ENCODE results near the gene PKN2. TPM values are rescaled to one million over a fixed set of nuclear protein-coding genes. Genes with fewer than 3 reads are reported as not detected.
A peak's percentile ranks its signal among the peaks of the same experiment; 100 is the strongest.

The PKN2 gene
- 10 to 100 TPM; 33.1 to 50.6 (median 35.9) TPM for total RNA-seq
- 37.6 TPM for total RNA-seq (2013)
- 32.2 to 91.4 (median 65.3) reads per million in 29 experiments for total RNA-seq

- Mint-ChIP-seq H3K4me1 (peaks cover 36 to 44% (median 43%) of the 10 kb centered on the region in 3 donors), H3K4me3 (peak within 1 kb of the TSS; percentile 94 to 100 (median 97)), H3K27me3 (no peaks in the 10 kb centered on the region), H3K9me3 (no peaks in the 10 kb centered on the region), H3K36me3 (peaks cover 3% of the 10 kb centered on the region), H3K27ac (peak within 1 kb of the TSS; percentile 99)
- Histone ChIP-seq H3K9me3 (no peaks in the 10 kb centered on the region), H3K36me3 (ENCODE audit: control insufficient read depth in 2 of 2, extremely low read depth in 1 of 2, insufficient read depth in 1 of 2, low read length in 1 of 2) (no peaks in the 10 kb centered on the region), H3K27me3 (replicated peaks in 1 of 2; ENCODE audit: control insufficient read depth in 2 of 2, extremely low read depth in 1 of 2, insufficient read depth in 2 of 2, low read length in 1 of 2) (no peaks in the 10 kb centered on the region), H3K4me1 (ENCODE audit: control insufficient read depth in 1 of 2, extremely low read depth in 1 of 2, insufficient read depth in 2 of 2, low read length in 2 of 2) (peaks cover 11 to 23% of the 10 kb centered on the region in 2 experiments), H3K27ac (ENCODE audit: low read length) (peak within 1 kb of the TSS; percentile 87), H3K4me3 (ENCODE audit: control insufficient read depth in 1 of 2, extremely low read depth in 1 of 2, low read length in 1 of 2) (peak within 1 kb of the TSS; percentile 82 to 90)
- DNase-seq (peak; percentile 91 to 100 (median 97)), ATAC-seq (replicated peaks in 1 of 4) (peak; percentile 93 to 96 (median 96))
- POLR2A ChIA-PET = interaction anchor here (0.6 to 3.2 kb wide), 10 partner anchors 14 to 1980 kb away, joined by 3 to 10 read pairs (median 4); partner anchors contain the start of genes GTF2B (in 1 of the 2), HS2ST1 (in 1 of the 2) and SELENOF (in 1 of the 2)
- under 1% methylated on average over 60 of the region's 66 CpGs for WGBS (ENCODE audit: insufficient coverage)
- CTCF ChIA-PET = interaction anchor here (0.6 to 1.9 kb wide), 17 partner anchors 9 to 1159 kb away, joined by 3 to 32 read pairs (median 4); no protein-coding TSS in a partner anchor
Observed at GRCh38 chr1:88683541-88684481, at the start of gene PKN2. Gene PKN2 (plus strand): TSS chr1:88684273. CDS start chr1:88684581, 308 bp downstream.

- H3K4me3 Mint-ChIP-seq = no peak overlapping the region
Observed at GRCh38 chr1:88634538-88634937, 49.5 kb upstream of the PKN2 start.

GRCh38 chr1:88640060-88640459 lies 44.0 kb upstream of the PKN2 start:
- H3K4me1 ChIP-seq (ENCODE audit: control insufficient read depth in 1 of 2, extremely low read depth in 1 of 2, insufficient read depth in 2 of 2, low read length in 2 of 2) = no peaks in the 10 kb centered on the region
- WGBS (ENCODE audit: insufficient coverage) = no CpG with 5 or more reads among the region's 1 CpG
- CTCF ChIA-PET = no interaction called here
- no peaks in the 10 kb centered on the region for H3K36me3 ChIP-seq (ENCODE audit: control insufficient read depth in 2 of 2, extremely low read depth in 1 of 2, insufficient read depth in 1 of 2, low read length in 1 of 2)
- H3K36me3 Mint-ChIP-seq = no peaks in the 10 kb centered on the region
- DNase-seq (no peak), ATAC-seq (replicated peaks in 1 of 4) (no peak)
- POLR2A ChIA-PET = no interaction called here
- no peaks in the 10 kb centered on the region for H3K9me3 ChIP-seq
- H3K9me3 Mint-ChIP-seq = peaks cover 7 to 12% (median 9%) of the 10 kb centered on the region in 3 donors
- H3K27me3 ChIP-seq (replicated peaks in 1 of 2; ENCODE audit: control insufficient read depth in 2 of 2, extremely low read depth in 1 of 2, insufficient read depth in 2 of 2, low read length in 1 of 2) = peaks cover 0 to 7% of the 10 kb centered on the region in 2 experiments
- no peak overlapping the region for H3K4me3 Mint-ChIP-seq
- peaks cover 11 to 22% of the 10 kb centered on the region in 2 donors for H3K27me3 Mint-ChIP-seq
- no peak overlapping the region for H3K4me3 ChIP-seq (ENCODE audit: control insufficient read depth in 1 of 2, extremely low read depth in 1 of 2, low read length in 1 of 2)
- H3K27ac ChIP-seq (ENCODE audit: low read length) = no peak overlapping the region
- H3K27ac Mint-ChIP-seq = no peak overlapping the region
- no peaks in the 10 kb centered on the region for H3K4me1 Mint-ChIP-seq

More at GRCh38 chr1:88634538-88634937, 49.5 kb upstream of the PKN2 start:
- ATAC-seq (replicated peaks in 1 of 4) (no peak), DNase-seq (no peak)
- Mint-ChIP-seq H3K27ac (no peak overlapping the region), H3K9me3 (peaks cover 19 to 27% (median 23%) of the 10 kb centered on the region in 3 donors), H3K27me3 (peaks cover 8 to 18% of the 10 kb centered on the region in 2 donors), H3K4me1 (no peaks in the 10 kb centered on the region), H3K36me3 (peaks cover 10% of the 10 kb centered on the region)
- Histone ChIP-seq H3K9me3 (no peaks in the 10 kb centered on the region), H3K27ac (ENCODE audit: low read length) (no peak overlapping the region), H3K36me3 (ENCODE audit: control insufficient read depth in 2 of 2, extremely low read depth in 1 of 2, insufficient read depth in 1 of 2, low read length in 1 of 2) (no peaks in the 10 kb centered on the region), H3K4me3 (ENCODE audit: control insufficient read depth in 1 of 2, extremely low read depth in 1 of 2, low read length in 1 of 2) (no peak overlapping the region), H3K27me3 (replicated peaks in 1 of 2; ENCODE audit: control insufficient read depth in 2 of 2, extremely low read depth in 1 of 2, insufficient read depth in 2 of 2, low read length in 1 of 2) (peaks cover 0 to 3% of the 10 kb centered on the region in 2 experiments), H3K4me1 (ENCODE audit: control insufficient read depth in 1 of 2, extremely low read depth in 1 of 2, insufficient read depth in 2 of 2, low read length in 2 of 2) (no peaks in the 10 kb centered on the region)
- ChIA-PET POLR2A (no interaction called here), CTCF (no interaction called here)
- WGBS (ENCODE audit: insufficient coverage) = no CpG with 5 or more reads among the region's 1 CpG

GRCh38 chr1:88645886-88646285 lies 38.2 kb upstream of the PKN2 start:
- no peak overlapping the region for H3K27ac Mint-ChIP-seq
- CTCF ChIA-PET = interaction anchor here in 1 of 2 donors (1.3 kb wide), 1 partner anchor 10 kb away, joined by 6 read pairs; no protein-coding TSS in a partner anchor

GRCh38 chr1:88646476-88647248 lies 37.4 kb upstream of the PKN2 start:
- H3K9me3 ChIP-seq = no peaks in the 10 kb centered on the region
- Mint-ChIP-seq H3K27ac (no peak overlapping the region), H3K36me3 (no peaks in the 10 kb centered on the region), H3K9me3 (no peaks in the 10 kb centered on the region), H3K4me3 (no peak overlapping the region), H3K27me3 (peaks cover 11 to 22% of the 10 kb centered on the region in 2 donors), H3K4me1 (peaks cover 3 to 8% (median 4%) of the 10 kb centered on the region in 3 donors)
- ChIA-PET CTCF (interaction anchor here (0.6 to 1.3 kb wide), 4 partner anchors 9 to 234 kb away, joined by 4 to 6 read pairs (median 6); no protein-coding TSS in a partner anchor), POLR2A (interaction anchor here (0.5 to 0.6 kb wide), 2 partner anchors 37 to 1943 kb away, joined by 3 read pairs; partner anchors contain the start of gene SH3GLB1 (in 1 of the 2))
- H3K36me3 ChIP-seq (ENCODE audit: control insufficient read depth in 2 of 2, extremely low read depth in 1 of 2, insufficient read depth in 1 of 2, low read length in 1 of 2) = no peaks in the 10 kb centered on the region
- no peak overlapping the region for H3K4me3 ChIP-seq (ENCODE audit: control insufficient read depth in 1 of 2, extremely low read depth in 1 of 2, low read length in 1 of 2)
- no peak for DNase-seq
- no peaks in the 10 kb centered on the region for H3K4me1 ChIP-seq (ENCODE audit: control insufficient read depth in 1 of 2, extremely low read depth in 1 of 2, insufficient read depth in 2 of 2, low read length in 2 of 2)
- H3K27me3 ChIP-seq (replicated peaks in 1 of 2; ENCODE audit: control insufficient read depth in 2 of 2, extremely low read depth in 1 of 2, insufficient read depth in 2 of 2, low read length in 1 of 2) = peaks cover 0 to 4% of the 10 kb centered on the region in 2 experiments
- no peak overlapping the region for H3K27ac ChIP-seq (ENCODE audit: low read length)
- no peak for ATAC-seq (replicated peaks in 1 of 4)

More at GRCh38 chr1:88645886-88646285, 38.2 kb upstream of the PKN2 start:
- Mint-ChIP-seq H3K27me3 (peaks cover 11 to 22% of the 10 kb centered on the region in 2 donors), H3K36me3 (no peaks in the 10 kb centered on the region), H3K9me3 (no peaks in the 10 kb centered on the region), H3K4me3 (no peak overlapping the region), H3K4me1 (peaks cover 3 to 8% (median 4%) of the 10 kb centered on the region in 3 donors)
- Histone ChIP-seq H3K27ac (ENCODE audit: low read length) (no peak overlapping the region), H3K4me1 (ENCODE audit: control insufficient read depth in 1 of 2, extremely low read depth in 1 of 2, insufficient read depth in 2 of 2, low read length in 2 of 2) (no peaks in the 10 kb centered on the region), H3K27me3 (replicated peaks in 1 of 2; ENCODE audit: control insufficient read depth in 2 of 2, extremely low read depth in 1 of 2, insufficient read depth in 2 of 2, low read length in 1 of 2) (peaks cover 0 to 4% of the 10 kb centered on the region in 2 experiments), H3K36me3 (ENCODE audit: control insufficient read depth in 2 of 2, extremely low read depth in 1 of 2, insufficient read depth in 1 of 2, low read length in 1 of 2) (no peaks in the 10 kb centered on the region), H3K4me3 (ENCODE audit: control insufficient read depth in 1 of 2, extremely low read depth in 1 of 2, low read length in 1 of 2) (no peak overlapping the region), H3K9me3 (no peaks in the 10 kb centered on the region)
- no peak for DNase-seq
- POLR2A ChIA-PET = no interaction called here
- ATAC-seq (replicated peaks in 1 of 4) = no peak

GRCh38 chr1:88647249-88647645 lies 36.8 kb upstream of the PKN2 start:
- no peak overlapping the region for H3K27ac Mint-ChIP-seq
- no peaks in the 10 kb centered on the region for H3K36me3 Mint-ChIP-seq
- H3K27me3 Mint-ChIP-seq = peaks cover 11 to 19% of the 10 kb centered on the region in 2 donors
- POLR2A ChIA-PET = interaction anchor here in 1 of 2 donors (0.5 kb wide), 1 partner anchor 36 kb away, joined by 3 read pairs; no protein-coding TSS in a partner anchor
- no peaks in the 10 kb centered on the region for H3K36me3 ChIP-seq (ENCODE audit: control insufficient read depth in 2 of 2, extremely low read depth in 1 of 2, insufficient read depth in 1 of 2, low read length in 1 of 2)
- H3K4me3 Mint-ChIP-seq = no peak overlapping the region
- H3K4me1 ChIP-seq (ENCODE audit: control insufficient read depth in 1 of 2, extremely low read depth in 1 of 2, insufficient read depth in 2 of 2, low read length in 2 of 2) = no peaks in the 10 kb centered on the region
- no peak overlapping the region for H3K4me3 ChIP-seq (ENCODE audit: control insufficient read depth in 1 of 2, extremely low read depth in 1 of 2, low read length in 1 of 2)
- peaks cover 0 to 4% of the 10 kb centered on the region in 2 experiments for H3K27me3 ChIP-seq (replicated peaks in 1 of 2; ENCODE audit: control insufficient read depth in 2 of 2, extremely low read depth in 1 of 2, insufficient read depth in 2 of 2, low read length in 1 of 2)
- DNase-seq (no peak), ATAC-seq (replicated peaks in 1 of 4) (no peak)
- WGBS (ENCODE audit: insufficient coverage) = 71% methylated on average over 1 of the region's 3 CpGs
- H3K9me3 ChIP-seq = no peaks in the 10 kb centered on the region
- peaks cover 3 to 8% (median 4%) of the 10 kb centered on the region in 3 donors for H3K4me1 Mint-ChIP-seq
- H3K9me3 Mint-ChIP-seq = no peaks in the 10 kb centered on the region
- CTCF ChIA-PET = interaction anchor here (0.6 to 1.3 kb wide), 5 partner anchors 8 to 234 kb away, joined by 4 to 6 read pairs (median 4); no protein-coding TSS in a partner anchor
- no peak overlapping the region for H3K27ac ChIP-seq (ENCODE audit: low read length)

Measured in T-cell (primary cell).